Activated B cell treated with CpG ODN at 0.5 μM for 24 hours (primary cell): ENCODE results near the gene SSTR3. TPM values are rescaled to one million over a fixed set of nuclear protein-coding genes. Genes with fewer than 3 reads are reported as not detected.

ENCODE experiments used
- ATAC-seq: fragments of 200-7000 bp; cut with Tn5 transposase; one replicate; pipeline ENCODE4 v1.10.0; 2021; ENCODE audit warnings: low read depth, mild to moderate bottlenecking, moderate library complexity
- CTCF ChIA-PET: fragments of 350-600 bp; sonication (Branson Sonifier 250); formaldehyde crosslinking; loops from one replicate; lab custom pipeline; 2021; ENCODE audit warnings: antibody characterized with exemption; lab: Charles Lee
- POLR2A ChIA-PET: fragments of 350-600 bp; sonication (Branson Sonifier 250); formaldehyde crosslinking; loops from one replicate; lab custom pipeline; 2021; ENCODE audit warnings: antibody characterized with exemption; lab: Charles Lee
- DNase-seq: peaks from one replicate; pipeline ENCODE4 v3.0.0; 2022
- H3K27ac Mint-ChIP-seq: one replicate; pipeline ENCODE4 v1.8.0; 2020; ENCODE audit warnings: mixed read lengths
- H3K27me3 Mint-ChIP-seq: one replicate; pipeline ENCODE4 v1.8.0; 2021; ENCODE audit warnings: mixed read lengths
- H3K36me3 Mint-ChIP-seq: one replicate; pipeline ENCODE4 v1.8.0; 2021; ENCODE audit warnings: low read depth, mixed read lengths
- H3K4me1 Mint-ChIP-seq: one replicate; pipeline ENCODE4 v1.8.0; 2021; ENCODE audit warnings: mixed read lengths
- H3K4me3 Mint-ChIP-seq: one replicate; pipeline ENCODE4 v1.8.0; 2020; ENCODE audit warnings: mild to moderate bottlenecking, mixed read lengths
- H3K9me3 Mint-ChIP-seq: one replicate; pipeline ENCODE4 v1.8.0; 2020; ENCODE audit warnings: mixed read lengths
- intact Hi-C: fragments of 100-400 bp; cut with micrococcal nuclease; formaldehyde crosslinking; loops from one replicate; pipeline ENCODE4 v1.15.1; 2024
- total RNA-seq: library from RNA; stranded (reverse); gene quantifications from 2 replicates; pipeline ENCODE4 v1.2.3, GENCODE V29; 2022
- TF ChIP-seq, protein P1 (sequence below): fragments of 200-600 bp; IDR thresholded peaks from one replicate; pipeline ENCODE4 v1.8.0; 2022; ENCODE audit warnings: antibody characterized with exemption, mild to moderate bottlenecking

The SSTR3 gene
- total RNA-seq, 1 donor from 2014 or later = 1.8 TPM

DNA sequence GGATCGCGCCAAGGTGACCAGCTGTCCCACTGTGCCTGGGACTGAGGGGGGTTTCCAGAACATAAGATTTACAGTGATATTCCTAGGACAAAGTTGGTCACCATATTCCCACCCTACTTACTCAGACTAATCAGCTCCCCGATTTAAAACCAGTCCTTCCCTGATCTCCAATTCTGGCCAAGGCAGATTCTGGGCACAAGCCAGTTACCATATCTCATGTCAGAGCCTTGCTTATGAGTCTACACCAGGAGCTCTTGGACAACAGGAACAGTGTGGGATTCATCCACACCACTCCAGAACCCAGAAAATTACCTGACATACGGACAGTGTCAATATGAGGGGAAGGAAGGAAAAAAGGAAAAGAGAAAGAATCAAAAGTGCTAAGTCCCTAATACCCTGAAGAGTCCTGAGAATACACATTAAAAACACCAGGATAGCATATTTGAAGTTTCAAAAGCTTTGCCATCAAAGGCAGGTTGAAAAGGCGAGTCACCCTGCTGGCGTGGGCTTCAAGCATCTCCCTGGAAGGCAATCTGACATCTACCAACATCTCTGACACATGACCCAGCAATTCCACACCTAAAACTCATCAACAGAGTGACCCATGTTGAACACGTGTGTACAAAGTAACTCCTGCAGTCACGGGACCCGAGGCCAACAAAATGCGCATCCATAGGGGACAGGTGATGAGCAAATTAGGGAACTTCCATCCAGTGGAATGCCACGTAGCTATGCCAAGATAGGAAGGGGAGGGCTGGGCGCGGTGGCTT is 54.6 kb downstream of the SSTR3 start:
- Mint-ChIP-seq H3K27me3 (peaks cover 7% of the 10 kb centered on the region), H3K36me3 (no peaks in the 10 kb centered on the region), H3K27ac (no peak overlapping the region), H3K4me1 (peaks cover 15% of the 10 kb centered on the region), H3K4me3 (no peak overlapping the region), H3K9me3 (no peaks in the 10 kb centered on the region)
- intact Hi-C loops = no loop called here
- ATAC-seq (no peak), DNase-seq (no peak)
- ChIA-PET CTCF (interaction anchor here (1.5 kb wide), 1 partner anchor 9 kb away, joined by 3 read pairs; no protein-coding TSS in a partner anchor), POLR2A (no interaction called here)
- TF ChIP-seq, protein P1, sequence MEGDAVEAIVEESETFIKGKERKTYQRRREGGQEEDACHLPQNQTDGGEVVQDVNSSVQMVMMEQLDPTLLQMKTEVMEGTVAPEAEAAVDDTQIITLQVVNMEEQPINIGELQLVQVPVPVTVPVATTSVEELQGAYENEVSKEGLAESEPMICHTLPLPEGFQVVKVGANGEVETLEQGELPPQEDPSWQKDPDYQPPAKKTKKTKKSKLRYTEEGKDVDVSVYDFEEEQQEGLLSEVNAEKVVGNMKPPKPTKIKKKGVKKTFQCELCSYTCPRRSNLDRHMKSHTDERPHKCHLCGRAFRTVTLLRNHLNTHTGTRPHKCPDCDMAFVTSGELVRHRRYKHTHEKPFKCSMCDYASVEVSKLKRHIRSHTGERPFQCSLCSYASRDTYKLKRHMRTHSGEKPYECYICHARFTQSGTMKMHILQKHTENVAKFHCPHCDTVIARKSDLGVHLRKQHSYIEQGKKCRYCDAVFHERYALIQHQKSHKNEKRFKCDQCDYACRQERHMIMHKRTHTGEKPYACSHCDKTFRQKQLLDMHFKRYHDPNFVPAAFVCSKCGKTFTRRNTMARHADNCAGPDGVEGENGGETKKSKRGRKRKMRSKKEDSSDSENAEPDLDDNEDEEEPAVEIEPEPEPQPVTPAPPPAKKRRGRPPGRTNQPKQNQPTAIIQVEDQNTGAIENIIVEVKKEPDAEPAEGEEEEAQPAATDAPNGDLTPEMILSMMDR = no peak

DNA sequence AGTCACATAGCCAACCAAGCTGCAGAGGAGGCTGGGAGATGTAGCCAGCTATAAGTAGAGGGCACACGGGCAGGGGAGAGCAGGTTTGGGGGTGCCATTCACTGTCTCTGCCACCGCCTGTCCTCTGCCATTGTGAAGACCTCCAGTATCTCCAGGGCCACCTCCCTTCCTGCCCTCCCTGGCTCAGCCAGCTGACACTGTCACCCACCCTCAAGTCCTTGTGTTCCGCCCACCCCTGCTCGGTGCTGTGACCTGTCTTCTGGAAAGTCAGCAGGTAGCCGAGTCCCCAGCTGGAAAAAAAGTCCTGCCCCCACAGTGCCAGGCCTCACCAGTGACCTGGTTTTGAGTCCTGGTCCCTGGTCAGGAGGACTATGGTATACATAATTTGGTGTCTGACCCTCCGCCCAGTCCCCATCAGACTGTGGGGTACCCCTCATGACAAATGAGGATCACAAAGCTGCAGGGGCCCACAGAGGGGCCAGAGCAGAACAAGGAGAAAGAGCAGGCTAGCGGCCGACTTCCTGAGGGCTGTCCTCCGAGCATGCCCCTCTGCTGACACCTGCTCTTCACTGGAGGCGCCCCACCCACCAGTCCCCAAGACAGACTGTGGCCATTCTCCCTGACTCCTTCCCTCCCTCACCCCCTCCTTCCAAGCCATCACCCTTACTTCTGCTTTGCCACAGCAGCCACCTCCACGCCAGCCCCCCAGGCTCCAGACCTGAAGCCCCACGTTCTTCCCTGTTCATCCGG is 55.4 kb downstream of the SSTR3 start:
- TF ChIP-seq, protein P1 = no peak
- intact Hi-C loops = no loop called here
- Mint-ChIP-seq H3K27ac (no peak overlapping the region), H3K36me3 (no peaks in the 10 kb centered on the region), H3K27me3 (peaks cover 7% of the 10 kb centered on the region), H3K4me3 (no peak overlapping the region), H3K4me1 (peaks cover 6% of the 10 kb centered on the region), H3K9me3 (no peaks in the 10 kb centered on the region)
- POLR2A ChIA-PET = no interaction called here
- CTCF ChIA-PET = interaction anchor here (1.5 kb wide), 1 partner anchor 10 kb away, joined by 3 read pairs; no protein-coding TSS in a partner anchor
- DNase-seq = no peak
- ATAC-seq = no peak

DNA sequence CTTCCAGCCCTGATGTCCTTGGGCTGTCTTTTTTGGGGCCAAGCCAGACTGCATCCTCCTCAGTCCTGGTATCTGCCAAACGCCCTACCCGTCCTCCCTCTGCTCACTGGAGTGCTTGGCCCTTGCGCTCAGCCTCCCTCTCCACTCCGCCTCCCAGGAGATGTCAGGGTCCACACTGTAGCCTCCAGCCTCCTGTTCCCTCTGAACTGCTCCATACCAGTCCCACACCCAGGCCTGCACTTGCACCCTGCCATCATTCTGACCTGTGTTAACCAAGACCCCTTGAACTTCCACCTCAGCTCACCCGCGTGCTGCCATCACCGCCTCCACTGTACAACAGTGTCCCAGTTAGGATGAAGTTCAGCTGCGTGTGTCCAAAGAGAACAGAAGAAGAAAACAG is 56.3 kb downstream of the SSTR3 start:
- Mint-ChIP-seq H3K4me3 (no peak overlapping the region), H3K27me3 (peaks cover 7% of the 10 kb centered on the region), H3K36me3 (no peaks in the 10 kb centered on the region), H3K27ac (no peak overlapping the region), H3K4me1 (peaks cover 4% of the 10 kb centered on the region), H3K9me3 (peaks cover under 1% of the 10 kb centered on the region)
- CTCF ChIA-PET = interaction anchor here (1.5 kb wide), 1 partner anchor 11 kb away, joined by 3 read pairs; no protein-coding TSS in a partner anchor
- intact Hi-C loops = no loop called here
- POLR2A ChIA-PET = no interaction called here
- TF ChIP-seq, protein P1 = no peak
- no peak for DNase-seq
- ATAC-seq = no peak

DNA sequence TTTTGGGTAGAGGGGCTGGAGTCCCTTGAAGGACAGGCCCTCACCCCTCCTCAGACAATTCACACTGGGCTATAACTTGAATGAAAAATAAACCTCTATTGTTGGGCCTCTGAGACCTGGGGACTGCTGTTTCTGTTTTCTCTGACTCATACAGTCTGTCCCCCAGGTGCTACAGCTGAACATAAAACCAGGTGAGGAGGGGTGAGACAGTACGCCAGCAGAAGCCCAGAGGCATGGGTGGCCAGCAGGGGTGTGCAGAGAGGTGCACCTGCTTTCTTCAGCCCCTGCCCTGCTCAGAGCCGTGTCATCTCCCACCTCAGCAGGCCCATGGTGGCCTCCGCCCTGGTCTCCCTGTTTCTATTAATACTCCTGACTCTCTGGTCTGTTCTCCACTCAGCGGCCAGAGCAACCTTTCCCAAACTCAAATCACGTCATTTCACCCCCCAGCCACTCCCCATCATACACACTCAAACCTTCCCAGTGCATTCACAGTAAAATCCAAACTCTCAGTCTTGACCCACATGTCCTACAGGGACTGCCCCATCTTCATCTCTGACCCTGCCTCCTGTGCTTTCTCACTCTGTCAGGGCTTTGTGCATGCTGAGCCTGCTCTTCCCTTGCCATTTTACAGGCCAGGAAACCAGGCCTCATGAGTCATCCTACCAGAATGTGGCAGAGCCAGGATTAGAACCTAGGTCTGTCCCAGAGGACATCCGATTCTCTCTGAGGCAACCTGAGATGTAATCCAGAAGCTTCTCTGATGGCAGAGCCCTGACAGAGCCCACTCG is 57.2 kb downstream of the SSTR3 start:
- ATAC-seq (no peak), DNase-seq (no peak)
- TF ChIP-seq, protein P1 = no peak
- POLR2A ChIA-PET = interaction anchor here (0.7 kb wide), 1 partner anchor 15 kb away, joined by 3 read pairs; no protein-coding TSS in a partner anchor
- intact Hi-C loops = no loop called here
- Mint-ChIP-seq H3K9me3 (peaks cover 5% of the 10 kb centered on the region), H3K27ac (no peak overlapping the region), H3K36me3 (no peaks in the 10 kb centered on the region), H3K27me3 (peaks cover 7% of the 10 kb centered on the region), H3K4me3 (no peak overlapping the region), H3K4me1 (peaks cover 5% of the 10 kb centered on the region)
- CTCF ChIA-PET = no interaction called here

Other genes with a start within 250 kb of the SSTR3 start
- 7.2 TPM in 2 replicates for gene TST, start 193.0 kb downstream of the SSTR3 start, total RNA-seq
- 15.6 and 17.7 TPM in 2 replicates for gene MPST, start 192.7 kb downstream of the SSTR3 start, total RNA-seq
- gene KCTD17, start 160.7 kb downstream of the SSTR3 start, total RNA-seq = 28.9 and 29.4 TPM in 2 replicates
- 4.6 and 5.4 TPM in 2 replicates for gene TMPRSS6, start 102.8 kb downstream of the SSTR3 start, total RNA-seq
- 11.0 and 12.7 TPM in 2 replicates for gene IL2RB, start 62.6 kb downstream of the SSTR3 start, total RNA-seq
- gene C1QTNF6, start 24.2 kb downstream of the SSTR3 start, total RNA-seq = 5.2 and 8.2 TPM in 2 replicates
- 518 and 557 TPM in 2 replicates for gene RAC2, start 31.8 kb upstream of the SSTR3 start, total RNA-seq
- 37.2 and 40.3 TPM in 2 replicates for gene CYTH4, start 70.0 kb upstream of the SSTR3 start, total RNA-seq
- not detected in 2 replicates for gene ELFN2, start 215.0 kb upstream of the SSTR3 start, total RNA-seq